ENCODE results near the gene NCDN.

Gene NCDN

GRCh38 chr1:35590476-35591040 lies 33.0 kb downstream of the NCDN start:
- no peak for DNase-seq

- no peak for DNase-seq
These were observed 33.6 kb downstream of the NCDN start for GRCh38 chr1:35591211-35591610.

- no peak for DNase-seq
These were observed 35.6 kb downstream of the NCDN start for GRCh38 chr1:35592991-35593769.

GRCh38 chr1:35594005-35594760 lies 36.6 kb downstream of the NCDN start:
- no peak for DNase-seq

GRCh38 chr1:35595684-35596083 lies 38.1 kb downstream of the NCDN start:
- no peak for DNase-seq

- DNase-seq: no peak
These were observed 40.3 kb downstream of the NCDN start for GRCh38 chr1:35597870-35598269.

- no peak for DNase-seq
These were observed 41.3 kb downstream of the NCDN start for GRCh38 chr1:35598895-35599294.

GRCh38 chr1:35599411-35599810 lies 41.8 kb downstream of the NCDN start:
- DNase-seq: no peak

GRCh38 chr1:35600593-35600992 lies 43.0 kb downstream of the NCDN start:
- no peak for DNase-seq

GRCh38 chr1:35603468-35603867 lies 45.9 kb downstream of the NCDN start:
- no peak for DNase-seq

GRCh38 chr1:35603941-35604340 lies 46.3 kb downstream of the NCDN start:
- no peak for DNase-seq

- no peak for DNase-seq
These were observed 47.7 kb downstream of the NCDN start for GRCh38 chr1:35605071-35605866.

GRCh38 chr1:35605867-35606182 lies 48.2 kb downstream of the NCDN start:
- no peak for DNase-seq

GRCh38 chr1:35611655-35612054 lies 54.1 kb downstream of the NCDN start:
- no peak for DNase-seq

- no peak for DNase-seq
These were observed 57.8 kb downstream of the NCDN start for GRCh38 chr1:35615440-35615839.
